HUES6 (cell line): ENCODE results near the gene CALR.

ENCODE experiments used
- H3K27ac ChIP-seq: 2 replicates; pipeline ENCODE4 v1.7.0; 2013; ENCODE audit warnings: low read depth, mild to moderate bottlenecking, low read length, inconsistent platforms
- H3K27me3 ChIP-seq: 2 replicates; pipeline ENCODE4 v1.6.1; 2013; ENCODE audit warnings: low read length; ENCODE audit not compliant: control insufficient read depth, insufficient read depth
- H3K36me3 ChIP-seq: 2 replicates; pipeline ENCODE4 v1.6.1; 2013; ENCODE audit warnings: low read length; ENCODE audit not compliant: control insufficient read depth, insufficient read depth
- H3K4me1 ChIP-seq: 2 replicates; pipeline ENCODE4 v1.6.1; 2013; ENCODE audit warnings: low read length; ENCODE audit not compliant: control insufficient read depth, insufficient read depth
- H3K4me3 ChIP-seq: 2 replicates; pipeline ENCODE4 v1.5.1; 2013; ENCODE audit warnings: low read depth, low read length
- H3K9ac ChIP-seq: one replicate; pipeline ENCODE4 v1.6.1; 2013; ENCODE audit warnings: mild to moderate bottlenecking, low read length
- H3K9me3 ChIP-seq: 2 replicates; pipeline ENCODE4 v1.6.1; 2013; ENCODE audit warnings: low read depth, low read length; ENCODE audit not compliant: control insufficient read depth, insufficient read depth

CALR gene

DNA sequence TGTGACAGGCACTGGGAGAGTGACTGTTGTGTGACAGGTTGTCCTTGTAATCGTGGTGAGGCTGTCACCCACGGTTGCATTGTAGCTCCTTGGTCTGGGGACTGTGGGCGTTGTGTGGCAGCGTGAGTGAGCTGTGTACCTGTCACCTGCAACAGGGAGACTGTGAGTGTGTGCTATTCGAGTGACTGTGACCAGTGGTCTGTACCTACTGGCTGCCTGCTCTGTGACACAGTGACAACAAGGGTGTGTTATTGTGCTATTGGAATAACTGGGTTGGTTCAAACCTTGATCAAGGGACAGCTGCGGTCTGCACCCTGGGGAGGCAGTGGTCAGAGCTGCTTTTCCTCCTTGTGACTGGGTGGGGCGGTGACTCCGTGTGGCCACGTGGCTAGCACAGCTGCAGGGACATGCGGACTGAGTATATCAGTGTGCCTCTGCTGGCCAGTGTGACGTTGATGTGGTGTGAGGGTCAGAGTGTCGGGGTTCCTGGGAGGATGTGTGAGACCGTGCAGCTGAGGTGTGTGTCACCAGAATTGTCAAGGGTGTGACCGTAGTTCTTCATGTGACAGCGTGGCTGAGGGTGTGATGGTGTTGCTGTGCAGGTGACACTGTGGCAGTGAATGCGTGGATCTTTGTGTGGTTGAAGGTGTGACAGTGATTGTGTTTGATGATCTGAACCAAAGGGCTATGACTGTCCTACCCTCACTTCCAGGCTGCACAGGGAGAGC, 46.8 kb downstream of the CALR start:
- Histone ChIP-seq H3K9me3 (no peaks in the 10 kb centered on the region), H3K27ac (no peak overlapping the region), H3K4me1 (peaks cover 10% of the 10 kb centered on the region; the same call in 1 of the 2 replicates), H3K27me3 (peaks cover 79% of the 10 kb centered on the region), H3K4me3 (no peak overlapping the region), H3K9ac (no peak overlapping the region), H3K36me3 (no peaks in the 10 kb centered on the region)

DNA sequence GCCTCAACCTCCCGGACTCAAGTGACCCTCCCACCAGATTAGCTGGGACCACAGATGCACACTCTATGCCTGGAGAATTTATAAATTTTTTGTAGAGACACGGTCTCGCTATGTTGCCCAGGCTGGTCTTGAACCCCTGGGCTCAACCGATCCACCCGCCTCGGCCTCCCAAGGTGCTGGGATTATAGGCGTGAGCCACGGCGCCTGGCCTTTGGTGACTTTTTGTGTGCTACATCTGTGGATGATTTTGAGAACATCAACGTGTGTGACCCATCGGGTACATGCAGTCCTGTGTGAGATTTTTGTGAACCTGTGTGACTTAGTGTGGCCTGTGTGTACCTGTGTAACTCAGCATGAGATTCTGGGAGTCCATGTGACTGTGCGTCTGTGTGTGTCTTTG, 48.3 kb downstream of the CALR start:
- H3K4me1 ChIP-seq: peaks cover 10% of the 10 kb centered on the region; the same call in 1 of the 2 replicates
- no peak overlapping the region for H3K4me3 ChIP-seq
- no peak overlapping the region for H3K27ac ChIP-seq
- no peaks in the 10 kb centered on the region for H3K9me3 ChIP-seq
- H3K36me3 ChIP-seq: no peaks in the 10 kb centered on the region
- H3K9ac ChIP-seq: no peak overlapping the region
- peaks cover 89% of the 10 kb centered on the region for H3K27me3 ChIP-seq

DNA sequence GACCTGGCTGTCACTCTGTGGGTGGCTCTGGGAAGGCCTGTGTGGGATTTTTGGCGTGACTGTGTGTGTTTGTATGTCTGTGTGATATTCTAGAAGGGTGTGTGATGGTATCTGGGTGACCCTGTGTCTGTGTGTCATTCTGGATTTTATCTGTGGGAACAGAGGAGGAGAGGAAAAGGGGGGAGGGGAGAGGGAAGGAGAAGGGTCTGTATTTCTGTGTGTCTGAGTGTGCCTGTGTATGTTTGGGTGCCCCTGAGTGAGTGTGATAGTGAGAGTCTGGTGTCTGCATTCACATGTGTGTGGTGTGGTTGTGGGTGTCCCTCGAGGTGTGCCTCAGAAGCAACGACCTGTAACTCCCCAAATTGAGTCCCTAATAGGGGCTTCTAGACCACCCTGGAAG, 48.8 kb downstream of the CALR start:
- H3K36me3 ChIP-seq: no peaks in the 10 kb centered on the region
- peaks cover 89% of the 10 kb centered on the region for H3K27me3 ChIP-seq
- no peak overlapping the region for H3K4me3 ChIP-seq
- H3K9ac ChIP-seq: no peak overlapping the region
- no peak overlapping the region for H3K27ac ChIP-seq
- H3K9me3 ChIP-seq: no peaks in the 10 kb centered on the region
- H3K4me1 ChIP-seq: peaks cover 10% of the 10 kb centered on the region; the same call in 1 of the 2 replicates

DNA sequence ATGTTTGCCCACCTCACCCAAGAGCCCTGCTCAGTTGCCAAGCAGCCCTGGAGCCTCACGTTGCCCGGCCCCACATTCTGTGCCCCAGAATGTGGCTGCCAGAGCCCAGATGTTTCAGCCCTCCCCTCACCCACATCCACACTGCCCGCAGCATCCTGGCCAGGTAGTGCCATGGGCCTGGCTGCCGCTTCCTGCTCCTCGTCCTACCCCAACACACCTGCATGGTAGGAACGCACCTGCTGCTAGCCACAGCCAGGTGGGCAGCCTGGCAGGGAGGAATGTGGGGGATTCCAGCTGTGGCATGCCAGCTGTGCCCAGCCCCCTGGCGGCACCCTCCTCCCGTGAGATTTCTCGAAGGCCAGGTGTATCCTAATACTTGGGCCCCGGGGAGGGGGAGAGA, 49.4 kb downstream of the CALR start:
- no peaks in the 10 kb centered on the region for H3K9me3 ChIP-seq
- H3K9ac ChIP-seq: no peak overlapping the region
- H3K36me3 ChIP-seq: no peaks in the 10 kb centered on the region
- peaks cover 10% of the 10 kb centered on the region; the same call in 1 of the 2 replicates for H3K4me1 ChIP-seq
- no peak overlapping the region for H3K4me3 ChIP-seq
- no peak overlapping the region for H3K27ac ChIP-seq
- peaks cover 88% of the 10 kb centered on the region for H3K27me3 ChIP-seq

DNA sequence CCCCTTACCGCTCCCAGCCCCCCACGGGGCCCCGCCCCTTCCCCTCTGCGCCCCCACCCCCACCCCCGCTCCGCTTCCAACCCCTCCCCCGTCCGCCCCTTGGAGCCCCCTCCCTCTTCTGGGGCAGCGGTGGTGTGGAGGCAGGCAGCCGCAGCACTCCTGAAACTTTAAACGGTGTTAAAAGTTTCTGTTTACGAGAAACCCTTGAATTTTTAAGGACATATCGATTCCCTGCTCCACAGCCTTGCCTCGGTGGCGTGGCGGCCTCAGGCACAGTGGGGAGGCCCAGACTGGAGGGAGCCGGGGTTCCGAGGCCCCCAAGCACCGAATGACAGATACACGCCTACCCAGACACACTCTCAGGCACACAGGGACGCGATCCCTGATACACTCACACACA, 52.0 kb downstream of the CALR start:
- no peak overlapping the region for H3K9ac ChIP-seq
- peaks cover 4% of the 10 kb centered on the region; the same call in 1 of the 2 replicates for H3K4me1 ChIP-seq
- H3K9me3 ChIP-seq: no peaks in the 10 kb centered on the region
- no peak overlapping the region for H3K27ac ChIP-seq
- H3K27me3 ChIP-seq: peaks cover 88% of the 10 kb centered on the region
- H3K36me3 ChIP-seq: no peaks in the 10 kb centered on the region
- no peak overlapping the region for H3K4me3 ChIP-seq

DNA sequence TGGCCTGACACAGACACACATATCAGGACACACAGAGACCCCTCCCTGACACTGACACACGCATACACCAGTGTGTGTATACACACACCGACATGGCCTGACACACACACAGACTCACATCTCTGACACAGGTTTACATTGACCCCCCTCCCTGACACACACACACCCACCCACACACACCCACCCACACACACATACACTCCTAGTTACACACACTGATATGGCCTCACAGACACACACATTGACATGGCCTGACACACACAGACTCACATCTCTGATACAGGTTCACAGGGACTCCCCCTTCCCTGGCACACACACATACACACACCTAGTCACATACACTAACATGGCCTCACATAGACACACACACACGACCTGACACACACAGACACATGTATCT, 52.4 kb downstream of the CALR start:
- no peak overlapping the region for H3K27ac ChIP-seq
- no peak overlapping the region for H3K9ac ChIP-seq
- no peak overlapping the region for H3K4me3 ChIP-seq
- H3K36me3 ChIP-seq: no peaks in the 10 kb centered on the region
- no peaks in the 10 kb centered on the region for H3K9me3 ChIP-seq
- H3K4me1 ChIP-seq: no peaks in the 10 kb centered on the region
- H3K27me3 ChIP-seq: peaks cover 85% of the 10 kb centered on the region

DNA sequence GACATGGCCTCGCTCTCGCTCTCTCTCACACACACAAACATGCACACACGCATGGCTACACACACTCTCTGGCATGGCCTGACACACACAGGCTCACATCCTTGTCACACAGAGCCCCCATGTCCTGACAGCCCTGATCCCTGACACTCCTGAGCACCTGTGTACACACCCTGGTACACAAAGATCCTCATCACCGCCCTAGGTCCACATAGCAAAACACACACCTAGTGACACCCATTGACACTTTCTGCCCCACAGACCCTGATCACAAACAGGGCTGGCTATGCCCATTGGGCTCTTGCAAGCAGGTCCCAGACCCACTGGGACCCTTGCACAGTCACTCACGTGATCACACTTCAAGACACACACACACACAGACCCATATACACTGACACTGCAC, 52.9 kb downstream of the CALR start:
- no peaks in the 10 kb centered on the region for H3K9me3 ChIP-seq
- peaks cover 86% of the 10 kb centered on the region for H3K27me3 ChIP-seq
- H3K4me1 ChIP-seq: peaks cover 3% of the 10 kb centered on the region; the same call in 1 of the 2 replicates
- no peak overlapping the region for H3K9ac ChIP-seq
- no peak overlapping the region for H3K27ac ChIP-seq
- no peak overlapping the region for H3K4me3 ChIP-seq
- H3K36me3 ChIP-seq: no peaks in the 10 kb centered on the region

DNA sequence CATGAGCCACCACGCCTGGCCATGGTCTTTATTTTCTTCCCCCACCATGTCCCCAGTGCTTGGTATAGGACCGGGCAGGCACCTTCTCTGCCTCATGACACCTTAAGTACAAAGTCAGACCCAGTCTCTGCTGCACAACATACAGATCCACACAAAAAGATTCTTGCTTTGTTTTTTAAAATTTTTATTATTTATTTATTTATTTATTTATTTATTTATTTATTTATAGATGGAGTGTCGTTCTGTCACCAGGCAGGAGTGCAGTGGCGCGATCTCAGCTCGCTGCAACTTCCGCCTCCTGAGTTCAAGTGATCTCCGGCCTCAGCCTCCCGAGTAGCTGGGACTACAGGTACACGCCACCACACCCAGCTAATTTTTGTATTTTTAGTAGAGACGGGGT, 54.3 kb downstream of the CALR start:
- Histone ChIP-seq H3K4me3 (no peak overlapping the region), H3K4me1 (peaks cover 3% of the 10 kb centered on the region; the same call in 1 of the 2 replicates), H3K9me3 (no peaks in the 10 kb centered on the region), H3K9ac (no peak overlapping the region), H3K27ac (no peak overlapping the region), H3K27me3 (peaks cover 88% of the 10 kb centered on the region), H3K36me3 (no peaks in the 10 kb centered on the region)

DNA sequence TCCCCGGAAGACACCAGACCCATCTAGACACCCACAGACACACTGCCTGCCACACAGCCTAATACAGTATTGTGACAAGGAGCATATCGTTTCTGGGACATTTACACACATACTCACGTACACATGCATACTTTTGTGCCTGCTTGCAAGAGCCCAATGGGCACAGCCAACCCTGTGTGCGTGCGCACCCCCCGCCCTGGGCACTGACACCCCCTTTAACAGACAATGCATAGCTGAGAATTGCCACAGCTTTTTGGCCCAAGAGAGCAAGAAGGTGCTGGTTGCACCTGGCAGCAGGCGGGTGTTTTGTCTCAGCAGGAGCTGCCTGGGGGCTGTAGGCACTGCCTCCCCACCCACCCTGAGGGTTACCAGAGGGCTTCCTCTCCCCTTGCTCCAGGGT, 55.2 kb downstream of the CALR start:
- peaks cover 88% of the 10 kb centered on the region for H3K27me3 ChIP-seq
- H3K4me3 ChIP-seq: no peak overlapping the region
- no peaks in the 10 kb centered on the region for H3K9me3 ChIP-seq
- H3K27ac ChIP-seq: no peak overlapping the region
- no peaks in the 10 kb centered on the region for H3K36me3 ChIP-seq
- peaks cover 3% of the 10 kb centered on the region; the same call in 1 of the 2 replicates for H3K4me1 ChIP-seq
- no peak overlapping the region for H3K9ac ChIP-seq
